GM18867 (cell line): ENCODE results near the gene TMEM145.
"Not testable (repeated sequence)": the region's sequence is repeated elsewhere in the genome, so short reads cannot be mapped to it uniquely, and the experiment has no call there.

Experiments used
- ATAC-seq: cut with Tn5 transposase; IDR thresholded peaks from one replicate; pipeline ENCODE4 v1.9.1; 2021; ENCODE audit warnings: mild to moderate bottlenecking, moderate library complexity; ENCODE audit not compliant: unreplicated experiment

Gene TMEM145

DNA sequence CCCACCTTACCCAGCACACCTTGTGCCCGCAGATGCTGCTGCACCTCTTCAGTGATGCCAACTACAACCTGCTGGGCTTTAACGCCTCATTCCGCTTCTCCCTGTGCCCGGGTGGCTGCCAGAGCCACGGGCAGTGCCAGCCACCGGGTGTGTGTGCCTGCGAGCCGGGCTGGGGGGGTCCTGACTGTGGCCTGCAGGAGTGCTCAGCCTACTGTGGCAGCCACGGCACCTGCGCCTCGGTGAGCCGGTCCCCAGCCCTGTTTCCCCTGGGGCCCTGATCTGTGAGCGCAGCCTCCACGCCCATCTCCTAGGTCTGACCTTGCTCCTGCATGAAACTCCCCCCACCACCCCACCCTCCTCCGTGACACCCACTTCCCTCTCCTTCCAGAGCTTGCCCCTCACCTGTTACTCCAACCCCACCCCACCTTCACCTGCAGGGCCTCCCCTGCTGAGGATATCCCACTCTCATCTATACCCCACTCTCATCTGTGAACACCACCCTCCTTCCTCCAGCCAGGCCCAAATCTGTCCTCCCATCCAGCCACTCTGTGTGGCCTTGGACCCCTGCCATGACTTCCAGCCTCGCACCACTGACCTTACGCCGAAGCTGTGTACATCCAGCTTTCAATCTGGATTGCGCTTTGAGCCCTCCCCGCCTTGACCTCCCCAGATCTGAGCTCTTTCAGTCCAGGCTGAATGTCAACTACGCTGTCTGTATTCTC, 21.0 kb downstream of the TMEM145 start:
- no peak for ATAC-seq

DNA sequence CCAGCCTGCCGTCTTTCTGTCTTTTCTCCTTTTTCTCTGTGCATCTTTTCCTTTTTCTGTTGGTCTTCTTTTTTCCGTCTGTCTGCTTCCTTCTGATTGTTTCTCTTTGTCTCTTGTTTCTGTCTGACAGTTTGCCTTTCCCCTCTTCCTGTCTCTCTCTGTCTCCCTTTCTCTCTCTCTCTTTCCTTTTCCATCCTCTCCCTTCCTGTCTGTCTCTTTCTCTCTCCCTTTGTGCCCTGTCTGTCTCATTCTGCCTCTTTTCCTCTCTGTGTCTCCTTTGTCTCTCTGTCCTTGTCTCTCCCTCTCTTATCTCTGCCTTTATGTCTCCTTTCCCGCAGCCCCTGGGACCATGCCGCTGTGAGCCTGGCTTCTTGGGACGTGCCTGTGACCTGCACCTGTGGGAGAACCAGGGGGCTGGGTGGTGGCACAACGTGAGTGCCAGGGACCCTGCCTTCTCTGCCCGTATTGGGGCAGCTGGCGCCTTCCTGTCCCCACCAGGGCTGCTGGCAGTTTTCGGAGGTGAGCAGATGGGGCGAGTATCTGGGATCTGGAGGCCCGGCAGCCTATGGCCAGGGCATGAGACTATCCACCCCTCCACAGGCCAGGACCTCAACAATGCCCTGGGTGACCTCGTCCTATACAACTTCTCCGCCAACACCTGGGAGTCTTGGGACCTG, 21.7 kb downstream of the TMEM145 start:
- no peak for ATAC-seq

DNA sequence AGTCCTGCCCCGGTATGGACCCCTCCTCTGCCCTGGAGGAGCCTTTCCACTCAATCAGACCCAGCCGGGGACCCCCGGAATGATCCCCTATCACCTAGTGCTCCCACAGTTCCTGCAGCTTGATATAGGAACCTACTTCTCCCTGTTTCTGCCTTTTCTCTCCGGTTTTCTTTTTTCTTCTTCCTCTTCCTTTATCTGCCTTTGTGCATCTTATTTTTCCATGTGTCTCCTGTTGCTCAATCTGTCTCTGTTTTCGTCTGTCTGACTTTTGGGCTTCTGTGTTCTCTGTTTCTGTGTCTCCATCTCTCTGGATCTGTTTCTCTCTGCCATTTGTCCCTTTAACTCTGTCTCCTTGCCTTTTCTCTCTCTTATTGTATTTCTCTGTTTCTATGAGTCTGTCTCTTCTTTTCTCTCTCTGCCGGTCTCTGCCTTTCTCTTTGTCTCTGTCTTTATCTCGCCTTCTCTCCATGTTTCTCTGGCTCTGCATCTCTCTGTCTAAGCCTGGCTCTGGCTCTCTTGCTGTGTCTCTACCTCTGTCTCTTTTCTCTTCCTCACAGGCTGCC, 22.3 kb downstream of the TMEM145 start:
- ATAC-seq, result no peak

DNA sequence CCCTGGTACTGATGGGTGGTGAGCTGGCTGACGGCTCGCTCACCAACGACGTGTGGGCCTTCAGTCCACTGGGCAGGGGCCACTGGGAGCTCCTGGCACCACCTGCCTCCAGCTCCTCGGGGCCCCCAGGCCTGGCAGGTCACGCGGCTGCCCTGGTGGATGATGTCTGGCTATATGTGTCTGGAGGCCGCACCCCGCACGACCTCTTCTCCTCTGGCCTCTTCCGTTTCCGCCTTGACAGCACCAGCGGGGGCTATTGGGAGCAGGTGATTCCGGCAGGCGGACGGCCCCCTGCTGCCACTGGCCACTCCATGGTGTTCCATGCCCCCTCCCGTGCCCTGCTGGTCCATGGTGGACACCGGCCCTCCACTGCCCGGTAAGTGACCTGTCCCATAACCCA, 22.9 kb downstream of the TMEM145 start:
- no peak for ATAC-seq

DNA sequence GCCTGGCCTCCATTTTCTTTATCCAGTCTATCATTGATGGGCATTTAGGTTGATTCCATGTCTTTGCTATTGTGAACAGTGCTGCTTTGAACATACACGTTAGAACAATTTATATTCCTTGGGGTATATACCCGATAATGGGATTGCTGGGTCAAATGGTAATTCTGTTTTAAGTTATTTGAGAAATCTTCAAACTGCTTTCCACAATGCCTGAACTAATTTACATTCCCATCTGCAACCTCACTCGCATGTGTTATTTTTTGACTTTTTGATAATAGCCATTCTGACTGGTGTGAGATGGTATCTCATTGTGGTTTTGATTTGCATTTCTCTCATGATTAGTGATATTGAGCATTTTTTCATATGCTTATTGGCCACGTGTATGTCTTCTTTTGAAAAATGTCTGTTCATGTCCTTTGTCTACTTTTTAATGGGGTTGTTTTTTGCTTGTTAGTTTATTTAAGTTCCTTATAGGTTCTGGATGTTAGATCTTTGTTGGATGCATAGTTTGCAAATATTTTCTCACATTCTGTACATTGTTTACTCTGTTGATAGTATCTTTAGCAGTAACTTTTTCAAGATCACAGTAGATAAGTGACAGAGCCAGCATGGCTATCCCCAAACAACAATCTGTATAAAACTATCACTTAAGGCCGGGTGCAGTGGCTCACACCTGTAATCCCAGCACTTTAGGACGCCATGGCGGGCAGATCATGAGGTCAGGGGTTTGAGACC, 26.2 kb downstream of the TMEM145 start:
- not testable (repeated sequence) for ATAC-seq

DNA sequence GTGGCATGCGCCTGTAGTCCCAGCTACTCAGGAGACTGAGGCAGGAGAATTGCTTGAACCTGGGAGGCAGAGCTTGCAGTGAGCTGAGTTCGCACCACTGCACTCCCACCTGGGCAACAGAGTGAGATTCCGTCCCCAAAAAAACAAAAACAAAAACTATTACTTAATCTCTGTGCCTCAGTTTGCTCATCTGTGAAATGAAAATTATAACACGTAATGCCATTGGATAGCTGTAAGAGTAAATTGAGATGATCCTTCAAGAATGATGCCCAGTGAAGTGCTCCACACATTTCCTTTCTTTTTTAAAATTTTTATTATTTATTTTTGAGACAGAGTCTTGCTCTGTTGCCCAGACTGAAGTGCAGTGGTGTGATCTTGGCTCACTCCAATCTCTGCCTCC, 26.8 kb downstream of the TMEM145 start:
- not testable (repeated sequence) for ATAC-seq

DNA sequence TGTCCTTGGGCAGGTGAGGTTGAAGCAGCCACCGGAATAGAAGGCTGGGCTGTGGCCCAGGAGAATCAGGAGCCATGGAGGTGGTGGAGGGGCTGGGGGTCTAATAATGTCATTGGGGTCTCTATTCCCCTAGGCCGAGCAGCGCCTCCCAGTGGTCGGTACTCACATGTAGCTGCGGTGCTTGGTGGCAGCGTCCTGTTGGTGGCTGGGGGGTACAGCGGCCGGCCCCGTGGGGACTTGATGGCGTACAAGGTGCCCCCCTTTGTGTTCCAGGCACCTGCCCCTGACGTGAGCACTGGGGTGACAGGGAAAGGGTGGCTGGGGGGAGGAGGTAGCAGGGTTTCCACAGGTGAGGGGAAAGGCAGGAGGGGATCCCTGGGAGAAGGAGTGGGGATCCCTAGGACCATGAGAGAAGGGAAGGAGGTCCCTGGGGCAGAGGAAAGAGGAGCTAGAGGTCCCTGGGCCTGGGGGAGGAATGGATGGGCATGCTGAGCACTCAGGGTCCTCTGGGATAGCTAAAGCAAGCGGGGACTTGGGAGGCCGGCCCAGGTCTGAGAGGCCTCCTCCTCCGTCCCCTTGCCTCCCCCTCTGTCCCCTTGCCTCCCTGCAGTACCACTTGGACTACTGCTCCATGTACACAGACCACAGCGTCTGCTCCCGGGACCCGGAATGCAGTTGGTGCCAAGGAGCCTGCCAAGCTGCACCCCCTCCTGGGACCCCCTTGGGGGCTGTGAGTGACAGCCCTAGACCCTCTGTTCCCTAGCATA, 30.4 kb downstream of the TMEM145 start:
- ATAC-seq, result no peak

DNA sequence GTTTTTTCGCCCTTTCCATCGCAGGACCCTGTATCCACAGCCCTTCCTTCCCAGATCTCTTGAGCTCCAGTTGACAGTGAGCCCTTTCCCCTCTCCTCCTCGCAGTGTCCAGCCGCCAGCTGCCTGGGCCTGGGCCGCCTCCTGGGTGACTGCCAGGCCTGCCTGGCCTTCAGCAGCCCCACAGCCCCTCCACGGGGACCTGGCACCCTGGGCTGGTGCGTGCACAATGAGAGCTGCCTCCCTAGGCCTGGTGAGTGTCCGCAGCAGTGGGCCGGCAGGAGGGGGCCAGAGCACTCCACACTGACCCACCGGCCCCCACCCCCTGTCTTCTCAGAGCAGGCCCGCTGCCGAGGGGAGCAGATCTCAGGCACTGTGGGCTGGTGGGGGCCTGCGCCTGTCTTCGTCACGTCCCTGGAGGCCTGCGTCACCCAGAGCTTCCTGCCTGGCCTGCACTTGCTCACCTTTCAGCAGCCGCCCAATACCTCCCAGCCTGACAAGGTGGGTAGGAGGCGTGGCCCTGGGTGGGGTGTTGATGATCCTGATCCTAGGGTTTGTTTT, 31.3 kb downstream of the TMEM145 start:
- ATAC-seq, result no peak

DNA sequence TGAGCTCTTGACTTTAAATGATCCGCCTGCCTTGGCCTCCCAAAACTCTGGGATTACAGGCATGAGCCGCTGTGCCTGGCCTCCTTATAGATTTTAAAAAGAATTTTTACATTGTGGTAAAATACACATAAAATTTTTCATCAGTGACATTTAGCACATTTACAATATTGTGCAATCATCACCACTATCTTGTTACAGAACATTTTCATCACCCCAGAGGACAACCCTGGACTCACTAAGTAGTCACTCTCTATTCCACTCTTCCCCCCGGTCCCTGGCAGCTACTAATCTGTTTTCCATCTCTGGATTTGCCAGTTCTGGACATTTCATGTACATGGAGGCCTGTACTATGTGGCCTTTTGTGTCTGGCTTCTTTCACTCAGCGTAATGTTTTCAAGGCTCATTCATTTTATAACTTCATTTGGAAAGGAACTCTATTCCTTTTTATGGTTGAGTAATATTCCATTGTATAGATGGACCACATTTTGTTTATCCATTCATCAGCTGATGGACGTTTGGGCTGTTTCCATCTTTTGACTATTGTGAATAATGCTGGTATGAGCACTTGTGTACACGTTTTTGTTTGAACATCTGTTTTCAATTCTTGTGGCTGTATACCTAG, 32.2 kb downstream of the TMEM145 start:
- no peak for ATAC-seq

DNA sequence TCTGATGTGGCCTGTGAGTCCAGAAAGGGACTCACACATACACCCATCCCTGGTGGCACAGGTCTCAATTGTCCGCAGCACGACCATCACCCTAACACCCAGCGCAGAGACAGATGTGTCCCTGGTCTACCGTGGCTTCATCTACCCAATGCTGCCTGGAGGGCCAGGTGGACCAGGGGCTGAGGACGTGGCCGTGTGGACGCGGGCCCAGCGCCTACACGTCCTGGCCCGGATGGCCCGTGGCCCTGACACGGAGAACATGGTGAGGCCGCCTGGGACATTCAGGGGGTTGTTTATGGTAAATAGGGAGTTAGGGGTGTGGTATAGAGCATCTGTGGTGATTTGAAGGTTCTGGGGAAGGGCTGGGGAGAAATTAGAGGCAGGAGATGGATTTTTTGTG, 35.1 kb downstream of the TMEM145 start:
- no peak for ATAC-seq

DNA sequence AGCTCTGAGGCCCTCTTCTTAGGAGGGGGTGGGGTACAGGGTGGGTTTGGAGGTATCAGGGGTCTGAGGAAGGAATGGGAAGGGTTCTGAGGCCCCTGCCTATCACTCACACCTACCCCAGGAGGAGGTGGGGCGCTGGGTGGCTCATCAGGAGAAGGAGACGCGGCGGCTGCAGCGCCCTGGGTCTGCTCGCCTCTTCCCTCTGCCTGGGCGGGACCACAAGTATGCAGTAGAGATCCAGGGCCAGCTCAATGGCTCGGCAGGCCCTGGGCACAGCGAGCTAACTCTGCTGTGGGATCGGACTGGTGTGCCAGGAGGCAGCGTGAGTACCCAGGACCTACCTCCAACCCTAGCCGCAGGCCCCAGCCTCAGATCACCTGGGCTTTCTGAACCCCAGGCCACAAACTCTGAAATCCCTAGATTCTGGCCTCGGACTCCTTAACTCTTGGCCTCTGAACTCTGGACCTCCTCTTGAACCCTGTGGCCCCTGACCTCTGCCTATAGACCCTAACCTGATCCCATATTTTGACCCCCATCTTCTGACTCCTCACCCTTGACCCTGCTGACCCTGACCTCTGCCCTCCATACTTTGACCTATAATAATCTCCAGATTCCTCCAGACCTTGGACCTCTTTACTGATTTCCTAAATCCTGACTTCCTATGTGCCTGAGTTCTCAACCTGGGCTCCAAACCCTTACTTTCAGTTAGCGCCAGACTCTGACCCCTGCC, 36.4 kb downstream of the TMEM145 start:
- ATAC-seq, result no peak

DNA sequence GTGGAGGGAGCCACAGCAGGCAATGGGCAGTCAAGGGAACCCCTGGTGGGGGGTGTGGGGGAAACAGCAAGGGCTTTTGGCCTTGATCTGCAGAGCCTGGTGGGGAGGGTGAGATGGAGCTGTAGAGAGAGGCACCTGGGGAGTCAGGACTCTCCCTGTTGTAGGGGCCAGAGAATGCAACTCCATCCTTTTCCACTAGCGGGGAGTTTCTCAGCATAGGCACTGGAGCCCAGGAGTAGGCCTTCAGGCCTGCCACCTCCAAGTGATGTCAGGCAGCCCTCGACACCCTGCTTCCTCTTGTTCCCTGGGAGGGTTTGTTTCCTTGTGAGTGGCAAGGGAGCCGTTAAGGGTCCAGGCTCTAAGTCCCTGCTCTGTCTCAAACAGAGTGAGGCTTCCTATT, 37.3 kb downstream of the TMEM145 start:
- ATAC-seq, result no peak

DNA sequence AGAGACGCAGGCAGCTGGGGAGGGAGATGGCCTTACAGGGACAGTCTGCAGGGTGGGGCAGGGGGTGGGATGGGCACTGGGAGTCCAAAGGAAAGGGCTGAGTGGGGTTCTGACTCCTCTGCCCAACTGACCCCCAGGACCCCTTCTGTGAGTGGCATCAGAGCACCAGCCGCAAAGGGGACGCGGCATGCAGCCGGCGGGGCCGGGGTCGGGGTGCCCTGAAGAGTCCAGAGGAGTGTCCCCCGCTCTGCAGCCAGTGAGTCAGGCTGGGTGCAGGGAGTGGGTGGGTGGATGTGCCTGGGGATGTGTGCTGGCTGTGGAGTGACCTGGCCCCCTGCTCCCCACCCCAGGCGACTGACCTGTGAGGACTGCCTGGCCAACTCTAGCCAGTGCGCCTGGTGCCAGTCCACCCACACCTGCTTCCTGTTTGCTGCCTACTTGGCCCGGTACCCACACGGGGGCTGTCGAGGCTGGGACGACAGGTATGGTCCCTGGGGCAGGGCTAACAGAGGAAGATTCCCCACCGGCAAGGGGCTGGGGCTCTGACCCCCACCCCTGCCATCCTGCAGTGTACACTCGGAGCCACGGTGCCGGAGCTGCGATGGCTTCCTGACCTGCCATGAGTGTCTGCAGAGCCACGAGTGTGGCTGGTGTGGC, 38.1 kb downstream of the TMEM145 start:
- ATAC-seq, result no peak

DNA sequence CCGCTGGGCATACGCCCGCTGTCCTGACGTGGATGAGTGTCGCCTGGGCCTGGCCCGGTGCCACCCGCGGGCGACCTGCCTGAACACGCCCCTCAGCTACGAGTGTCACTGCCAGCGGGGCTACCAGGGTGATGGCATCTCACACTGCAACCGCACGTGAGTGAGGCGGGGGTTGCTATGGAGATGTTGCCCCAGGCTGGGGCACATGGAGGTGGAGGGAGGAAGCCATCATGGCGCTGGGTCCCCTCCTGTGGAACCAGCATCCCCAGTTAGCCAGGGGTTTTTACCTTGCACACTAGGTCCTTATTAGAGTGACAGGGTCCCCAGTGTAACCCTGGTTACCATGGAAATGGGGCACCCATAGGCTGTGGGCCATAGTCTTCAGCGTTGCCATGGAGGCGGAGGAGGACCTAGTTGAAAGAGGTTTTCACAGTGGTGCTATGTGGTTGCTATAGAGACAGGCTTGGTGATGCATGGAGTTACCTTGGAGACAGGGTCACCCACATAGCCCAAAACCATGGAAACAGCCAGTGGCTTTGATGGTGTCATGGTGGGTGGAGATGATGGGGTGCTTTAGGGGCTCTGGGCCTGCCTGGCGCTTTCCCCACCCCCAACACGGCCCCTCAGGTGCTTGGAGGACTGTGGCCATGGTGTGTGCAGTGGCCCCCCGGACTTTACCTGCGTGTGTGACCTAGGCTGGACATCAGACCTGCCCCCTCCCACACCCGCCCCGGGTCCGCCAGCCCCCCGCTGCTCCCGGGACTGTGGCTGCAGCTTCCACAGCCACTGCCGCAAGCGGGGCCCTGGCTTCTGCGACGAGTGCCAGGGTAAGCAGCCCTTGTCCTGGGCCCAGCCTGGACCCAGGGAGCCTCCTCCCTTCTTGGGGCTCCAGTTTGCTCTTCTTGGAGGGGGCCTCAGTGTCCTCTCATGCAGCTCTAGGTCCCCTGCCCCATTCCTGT, 39.5 kb downstream of the TMEM145 start:
- ATAC-seq, result peak; percentile 53

DNA sequence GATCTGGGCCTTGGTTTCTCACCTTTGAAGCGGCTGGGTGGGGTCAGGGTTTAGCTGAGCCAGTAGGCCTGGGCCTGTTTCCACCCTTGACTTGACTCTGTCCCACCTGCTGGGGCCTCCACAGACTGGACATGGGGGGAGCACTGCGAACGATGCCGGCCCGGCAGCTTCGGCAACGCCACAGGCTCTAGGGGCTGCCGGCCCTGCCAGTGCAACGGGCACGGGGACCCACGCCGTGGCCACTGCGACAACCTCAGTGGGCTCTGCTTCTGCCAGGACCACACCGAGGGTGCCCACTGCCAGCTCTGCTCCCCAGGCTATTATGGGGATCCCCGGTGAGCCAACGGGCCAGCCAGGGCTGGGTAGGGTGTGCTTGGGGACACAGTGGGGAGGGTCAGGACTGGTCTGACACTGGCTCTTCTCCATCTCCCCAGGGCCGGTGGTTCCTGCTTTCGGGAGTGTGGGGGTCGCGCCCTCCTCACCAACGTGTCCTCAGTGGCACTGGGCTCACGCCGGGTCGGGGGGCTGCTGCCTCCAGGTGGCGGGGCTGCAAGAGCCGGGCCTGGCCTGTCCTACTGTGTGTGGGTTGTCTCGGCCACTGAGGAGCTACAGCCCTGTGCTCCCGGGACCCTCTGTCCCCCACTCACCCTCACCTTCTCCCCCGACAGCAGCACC, 40.4 kb downstream of the TMEM145 start:
- no peak for ATAC-seq

DNA sequence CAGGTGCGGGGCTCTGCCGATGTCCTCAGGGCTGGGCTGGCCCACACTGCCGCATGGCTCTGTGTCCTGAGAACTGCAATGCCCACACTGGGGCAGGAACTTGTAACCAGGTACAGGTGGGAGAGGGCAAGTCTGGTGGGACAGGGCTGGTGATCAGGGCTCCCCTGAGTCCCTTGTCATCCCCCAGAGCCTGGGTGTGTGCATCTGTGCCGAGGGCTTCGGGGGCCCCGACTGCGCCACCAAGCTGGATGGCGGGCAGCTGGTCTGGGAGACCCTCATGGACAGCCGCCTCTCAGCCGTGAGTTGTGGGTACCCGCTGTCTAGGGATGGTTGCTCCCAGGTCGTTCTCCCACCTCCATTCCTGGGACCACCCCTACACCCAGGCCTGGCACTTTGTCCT, 42.8 kb downstream of the TMEM145 start:
- ATAC-seq, result no peak

DNA sequence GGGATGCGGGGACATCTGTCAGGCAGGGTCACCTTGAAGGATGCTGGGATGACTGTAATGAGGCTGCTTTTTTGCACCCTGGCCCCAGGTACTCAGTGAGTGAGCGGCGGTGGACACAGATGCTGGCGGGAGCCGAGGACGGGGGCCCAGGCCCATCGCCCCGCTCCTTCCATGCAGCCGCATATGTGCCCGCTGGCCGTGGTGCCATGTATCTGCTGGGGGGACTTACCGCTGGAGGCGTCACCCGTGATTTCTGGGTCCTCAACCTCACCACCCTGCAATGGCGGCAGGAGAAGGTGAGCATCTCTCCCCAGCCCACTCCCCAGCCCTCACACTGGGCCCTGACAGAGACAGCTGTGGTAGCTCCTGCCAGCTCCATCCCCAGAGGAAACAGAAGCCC, 43.6 kb downstream of the TMEM145 start:
- ATAC-seq, result no peak
